ENCODE results near the gene ALDH3A1. TPM values are rescaled to one million over a fixed set of nuclear protein-coding genes. Genes with fewer than 3 reads are reported as not detected.

ALDH3A1 gene
- total RNA-seq, 4 donors from 2014 or later = 1.1 to 3.4 (median 2.4) TPM; not detected in 1

DNA sequence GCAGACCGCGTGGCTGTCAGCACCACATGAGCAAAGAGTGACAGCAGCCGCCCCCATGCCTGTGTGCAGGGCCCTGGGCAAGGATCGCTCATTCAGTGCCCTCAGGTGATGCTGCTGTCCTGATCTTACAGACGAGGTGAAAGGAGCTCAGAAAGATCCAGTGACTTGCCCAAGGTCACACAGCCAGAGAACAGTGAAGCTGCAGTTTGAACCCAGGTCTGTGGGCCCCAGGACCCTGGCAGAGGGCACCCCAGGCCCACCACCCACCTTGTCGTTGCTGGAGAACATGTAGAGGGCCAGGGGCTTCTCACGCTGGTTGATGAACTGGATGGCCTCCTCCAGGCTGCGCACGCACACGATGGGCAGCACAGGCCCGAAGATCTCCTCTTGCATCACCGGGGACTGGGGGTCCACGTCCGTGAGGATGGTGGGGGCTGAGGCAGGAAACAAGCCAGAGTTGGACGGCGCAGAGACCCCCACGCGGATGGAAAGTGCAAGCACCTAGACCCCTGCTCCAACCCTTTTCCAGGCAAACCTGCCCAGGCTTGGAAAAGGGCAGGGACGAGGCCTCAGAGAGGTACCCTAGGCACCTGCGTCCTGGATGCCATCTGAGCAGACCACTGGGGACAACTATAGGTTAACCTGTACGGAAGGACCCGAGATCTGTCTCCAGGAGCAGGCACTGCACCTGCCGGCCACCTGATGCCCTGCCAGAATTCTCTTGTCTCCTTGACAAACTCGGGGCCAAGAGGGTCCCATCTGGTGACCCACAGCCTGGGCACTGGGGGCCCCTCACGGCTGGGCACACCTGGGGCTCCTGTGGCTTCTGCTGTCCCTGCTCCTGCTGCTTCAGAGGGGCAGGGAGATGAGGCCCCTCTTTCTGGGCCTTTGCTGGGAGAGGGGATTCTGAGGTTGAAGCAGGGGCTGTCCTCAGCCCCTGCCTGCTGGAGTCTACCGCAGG is 8.6 kb downstream of the ALDH3A1 start:
- TF ChIP-seq, protein P1, sequence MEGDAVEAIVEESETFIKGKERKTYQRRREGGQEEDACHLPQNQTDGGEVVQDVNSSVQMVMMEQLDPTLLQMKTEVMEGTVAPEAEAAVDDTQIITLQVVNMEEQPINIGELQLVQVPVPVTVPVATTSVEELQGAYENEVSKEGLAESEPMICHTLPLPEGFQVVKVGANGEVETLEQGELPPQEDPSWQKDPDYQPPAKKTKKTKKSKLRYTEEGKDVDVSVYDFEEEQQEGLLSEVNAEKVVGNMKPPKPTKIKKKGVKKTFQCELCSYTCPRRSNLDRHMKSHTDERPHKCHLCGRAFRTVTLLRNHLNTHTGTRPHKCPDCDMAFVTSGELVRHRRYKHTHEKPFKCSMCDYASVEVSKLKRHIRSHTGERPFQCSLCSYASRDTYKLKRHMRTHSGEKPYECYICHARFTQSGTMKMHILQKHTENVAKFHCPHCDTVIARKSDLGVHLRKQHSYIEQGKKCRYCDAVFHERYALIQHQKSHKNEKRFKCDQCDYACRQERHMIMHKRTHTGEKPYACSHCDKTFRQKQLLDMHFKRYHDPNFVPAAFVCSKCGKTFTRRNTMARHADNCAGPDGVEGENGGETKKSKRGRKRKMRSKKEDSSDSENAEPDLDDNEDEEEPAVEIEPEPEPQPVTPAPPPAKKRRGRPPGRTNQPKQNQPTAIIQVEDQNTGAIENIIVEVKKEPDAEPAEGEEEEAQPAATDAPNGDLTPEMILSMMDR (IDR thresholded peaks at IDR 0.05; ENCODE audit: low read depth) = no peak

DNA sequence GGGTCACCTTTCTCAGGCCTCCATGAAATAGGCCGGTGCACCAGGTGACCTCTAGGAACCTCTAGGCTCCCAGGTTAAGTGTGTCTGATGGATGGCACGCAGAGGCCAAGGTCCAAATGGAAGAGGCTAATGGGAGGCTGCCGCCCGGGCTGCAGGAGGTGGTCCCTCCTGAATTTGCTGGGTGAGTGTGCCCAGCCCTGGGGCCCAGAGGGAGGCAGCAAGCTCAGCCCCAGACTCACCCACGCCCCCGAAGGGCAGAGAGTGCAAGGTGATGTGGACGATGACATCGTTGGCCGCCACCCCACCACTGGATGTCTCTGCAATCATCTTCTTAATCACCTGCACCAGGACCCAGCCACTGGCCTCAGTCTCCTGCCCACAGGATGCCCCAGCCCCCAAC is 9.3 kb downstream of the ALDH3A1 start:
- TF ChIP-seq, protein P1 (IDR thresholded peaks at IDR 0.05; ENCODE audit: low read depth) = no peak

DNA sequence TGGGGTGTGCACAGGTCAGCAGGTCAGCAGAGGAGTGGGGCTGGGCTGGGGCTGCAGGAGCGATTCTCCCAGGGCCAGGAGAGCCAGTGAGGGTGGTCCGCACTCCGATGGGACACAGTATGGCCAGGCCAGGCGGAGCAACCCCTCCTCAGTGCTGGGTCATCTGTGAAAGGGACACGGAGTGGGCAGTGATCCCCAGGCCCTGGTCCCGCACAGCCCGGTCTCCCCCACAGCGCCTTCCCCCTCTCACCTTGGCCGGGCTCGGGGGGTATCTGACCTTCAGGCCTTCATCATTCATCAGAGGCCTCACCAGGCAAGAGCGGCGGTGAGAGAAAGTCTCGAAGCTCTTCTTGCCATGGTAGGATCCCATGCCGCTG is 10.0 kb downstream of the ALDH3A1 start:
- TF ChIP-seq, protein P1 (IDR thresholded peaks at IDR 0.05; ENCODE audit: low read depth) = no peak

DNA sequence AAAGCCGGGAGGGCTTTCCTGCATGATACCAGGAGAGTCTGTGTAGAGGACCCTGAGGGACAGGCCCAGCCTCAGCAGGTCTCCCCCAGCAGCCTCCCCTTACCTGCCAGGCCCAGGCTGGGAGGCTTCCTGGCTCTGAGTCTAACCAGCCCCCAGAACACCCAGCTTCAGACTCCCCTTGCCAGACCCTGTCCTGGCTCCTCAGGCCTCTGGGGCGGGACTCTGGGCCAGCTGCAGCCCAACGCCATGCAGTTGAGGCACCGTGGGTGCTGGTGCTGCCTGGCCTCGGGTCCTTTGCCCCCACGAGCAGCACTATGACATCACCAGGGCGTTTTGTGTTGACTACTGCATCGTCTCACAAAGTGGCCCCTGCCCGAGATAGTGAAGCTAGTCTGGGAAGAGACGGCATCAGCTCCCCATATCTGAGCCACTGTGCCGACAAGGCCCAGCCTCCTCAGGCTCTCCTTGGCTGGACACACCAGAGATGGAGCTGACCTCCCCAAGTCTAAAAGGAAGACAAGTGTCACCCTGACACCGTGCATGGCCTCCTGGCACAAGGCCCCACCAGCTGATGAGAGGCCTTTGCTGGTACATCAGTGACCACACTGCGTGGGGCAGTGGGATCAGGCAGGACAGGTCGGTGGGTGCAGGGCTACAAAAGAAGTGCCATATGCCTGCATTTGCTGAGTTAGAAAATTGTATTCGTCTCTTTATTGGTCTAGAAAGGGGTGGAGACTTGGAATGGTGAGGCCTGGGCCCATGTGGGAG is 10.6 kb downstream of the ALDH3A1 start:
- TF ChIP-seq, protein P1 (IDR thresholded peaks at IDR 0.05; ENCODE audit: low read depth) = no peak

DNA sequence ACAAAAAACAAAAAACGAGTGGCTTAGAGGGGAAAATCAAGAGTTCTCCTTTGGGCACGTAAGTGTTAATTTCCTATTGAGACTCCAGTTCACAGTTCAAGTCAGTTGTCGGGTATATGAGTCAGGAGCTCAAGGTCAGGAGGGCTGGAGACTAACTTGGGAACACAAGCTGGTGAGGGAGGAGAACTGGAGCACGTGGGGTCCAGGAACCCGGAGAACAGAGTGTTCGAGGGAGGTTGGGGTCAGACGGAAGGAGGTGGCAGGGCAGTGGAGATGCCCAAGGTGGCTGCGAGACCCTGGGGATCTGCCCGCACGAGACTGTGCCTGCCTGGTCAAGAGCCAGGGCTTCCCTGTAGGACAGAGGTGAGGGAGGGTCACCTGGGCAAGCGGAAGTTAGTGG is 12.0 kb downstream of the ALDH3A1 start:
- TF ChIP-seq, protein P1 (IDR thresholded peaks at IDR 0.05; ENCODE audit: low read depth) = no peak

DNA sequence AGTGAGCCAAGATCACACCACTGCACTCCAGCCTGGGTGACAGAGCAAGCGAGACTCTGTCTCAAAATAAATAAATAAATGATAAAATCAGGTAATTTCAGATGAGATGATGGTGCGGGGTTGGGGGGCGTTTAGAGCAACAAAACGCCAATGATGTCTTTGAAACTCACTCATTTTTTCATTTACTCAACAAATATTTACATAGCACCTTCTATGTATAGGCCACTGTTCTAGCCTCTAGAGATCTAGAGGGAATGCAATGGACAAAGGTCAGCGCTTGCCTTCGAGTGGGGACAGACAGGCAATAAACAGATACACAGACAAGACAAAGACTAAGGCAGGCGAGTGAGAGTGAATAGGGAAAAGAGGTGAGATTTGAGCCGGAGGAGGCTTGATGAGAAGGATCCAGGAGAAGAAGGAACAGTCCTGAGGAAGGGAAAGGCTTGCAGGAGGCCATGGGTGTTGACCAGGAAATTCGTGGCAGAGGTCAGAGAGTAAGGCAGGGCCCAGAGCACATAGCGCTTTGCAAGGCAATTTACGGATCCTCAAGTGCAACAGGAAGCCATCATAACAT is 14.1 kb downstream of the ALDH3A1 start:
- TF ChIP-seq, protein P1 (IDR thresholded peaks at IDR 0.05; ENCODE audit: low read depth) = no peak

DNA sequence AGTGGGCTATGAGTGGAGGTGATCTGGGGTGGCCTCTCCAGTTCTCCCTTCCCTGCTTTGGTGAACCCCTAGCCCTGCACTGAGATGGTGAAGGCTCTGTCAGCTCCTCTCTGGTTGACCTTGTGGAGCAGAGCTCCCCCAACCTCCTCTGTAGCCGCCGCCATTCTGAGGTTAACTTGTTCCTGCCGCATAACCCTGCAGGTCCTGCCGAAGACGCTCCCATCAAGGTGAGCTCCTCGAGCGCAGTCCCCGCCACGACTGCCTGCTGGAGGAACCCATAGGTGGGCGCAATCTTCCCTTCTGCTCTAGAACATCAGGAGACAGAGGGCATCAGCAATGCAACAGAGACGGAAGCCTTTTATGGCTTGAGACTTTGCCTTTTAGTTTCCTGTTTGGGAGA is 16.5 kb downstream of the ALDH3A1 start:
- TF ChIP-seq, protein P1 (IDR thresholded peaks at IDR 0.05; ENCODE audit: low read depth) = no peak
